ENCODE data around the gene SHISA9. TPM values are rescaled to one million over a fixed set of nuclear protein-coding genes. Genes with fewer than 3 reads are reported as not detected.

The SHISA9 gene
- total RNA-seq, 1 experiment from 2014 or later = not detected

GRCh38 chr16:13041180-13041579 is 139.8 kb downstream of the SHISA9 start:
- Histone ChIP-seq H3K4me3 (replicated peaks in 1 of 2; ENCODE audit: low read depth in 1 of 2, low read length in 2 of 2) (no peak overlapping the region), H4K20me1 (ENCODE audit: insufficient read depth) (no peaks in the 10 kb centered on the region), H3K4me1 (ENCODE audit: control insufficient read depth in 1 of 2, insufficient read depth in 2 of 2, low read length in 2 of 2) (no peaks in the 10 kb centered on the region), H3K4me2 (ENCODE audit: low read length) (no peak overlapping the region), H3K27me3 (ENCODE audit: insufficient read depth, low read length) (no peaks in the 10 kb centered on the region), H3K9ac (ENCODE audit: low read length) (no peak overlapping the region), H3K36me3 (ENCODE audit: control insufficient read depth in 1 of 2, insufficient read depth in 2 of 2, low read length in 2 of 2) (no peaks in the 10 kb centered on the region), H3K27ac (ENCODE audit: low read depth, low read length) (no peak overlapping the region), H3K79me2 (ENCODE audit: insufficient read depth, low read length) (no peaks in the 10 kb centered on the region), H3K9me2 (ENCODE audit: insufficient read depth) (no peaks in the 10 kb centered on the region), H2AFZ (ENCODE audit: low read depth, low read length, poor library complexity, severe bottlenecking) (no peak overlapping the region), H3K9me3 (ENCODE audit: control insufficient read depth in 1 of 2, insufficient read depth in 1 of 2, low read depth in 1 of 2, low read length in 2 of 2) (no peaks in the 10 kb centered on the region)
- no peak for DNase-seq (ENCODE audit: low read depth, low spot score)
- no TSS peak for BruUV-seq (replicated peaks)
- ATAC-seq = no peak
- TF ChIP-seq POLR2AphosphoS5 (IDR thresholded peaks at IDR 0.05; ENCODE audit: low read depth, low read length) (no peak), YY1 (IDR thresholded peaks at IDR 0.05; ENCODE audit: extremely low read depth, insufficient replicate concordance, low read depth, low read length) (no peak), CEBPB (IDR thresholded peaks at IDR 0.05; ENCODE audit: low read depth) (no peak)
- CTCF ChIA-PET = no interaction called here
- POLR2A ChIA-PET = no interaction called here
- intact Hi-C loops (cut with micrococcal nuclease) = no loop called here
- RAD21 ChIA-PET (ENCODE audit: low non-redundant PET in 1 of 2, low total read pairs in 2 of 2, uncharacterized antibody in 2 of 2, unreplicated experiment in 2 of 2) = no interaction called here

- no peaks in the 10 kb centered on the region for H3K9me3 ChIP-seq (ENCODE audit: control insufficient read depth in 1 of 2, insufficient read depth in 1 of 2, low read depth in 1 of 2, low read length in 2 of 2)
- no peak for TF ChIP-seq YY1 (IDR thresholded peaks at IDR 0.05; ENCODE audit: extremely low read depth, insufficient replicate concordance, low read depth, low read length)
- no peak for TF ChIP-seq POLR2A (IDR thresholded peaks at IDR 0.05; ENCODE audit: borderline replicate concordance, extremely low read depth, insufficient read depth, insufficient read length)
- TF ChIP-seq SP1 (IDR thresholded peaks at IDR 0.05; ENCODE audit: low read depth) = no peak
- no peak for TF ChIP-seq EGR1 (IDR thresholded peaks at IDR 0.05; ENCODE audit: low read depth)
- no peak for TF ChIP-seq ZBTB33 (IDR thresholded peaks at IDR 0.05; ENCODE audit: extremely low read depth, insufficient replicate concordance, low read length)
- no peak for TF ChIP-seq EZH2 (IDR thresholded peaks at IDR 0.05)
- TF ChIP-seq, protein P1, sequence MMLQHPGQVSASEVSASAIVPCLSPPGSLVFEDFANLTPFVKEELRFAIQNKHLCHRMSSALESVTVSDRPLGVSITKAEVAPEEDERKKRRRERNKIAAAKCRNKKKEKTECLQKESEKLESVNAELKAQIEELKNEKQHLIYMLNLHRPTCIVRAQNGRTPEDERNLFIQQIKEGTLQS (IDR thresholded peaks at IDR 0.05) = no peak
- TF ChIP-seq RAD21 (IDR thresholded peaks at IDR 0.05; ENCODE audit: low read depth) = no peak
- no peak for TF ChIP-seq FOSL1 (IDR thresholded peaks at IDR 0.05; ENCODE audit: low read depth)
- no peak for TF ChIP-seq POLR2AphosphoS5 (IDR thresholded peaks at IDR 0.05; ENCODE audit: low read depth, low read length)
- TF ChIP-seq ZFX (IDR thresholded peaks at IDR 0.05) = no peak
- TF ChIP-seq CBX3 (IDR thresholded peaks at IDR 0.05; ENCODE audit: low read depth) = no peak
- TF ChIP-seq JUND (IDR thresholded peaks at IDR 0.05) = no peak
- TF ChIP-seq ZNF274 (IDR thresholded peaks at IDR 0.05; ENCODE audit: low read depth, low read length) = no peak
- TF ChIP-seq EZH2phosphoT487 (IDR thresholded peaks at IDR 0.05; ENCODE audit: borderline replicate concordance) = no peak
- TF ChIP-seq SRF (IDR thresholded peaks at IDR 0.05; ENCODE audit: low read depth) = no peak
- TF ChIP-seq SIN3A (IDR thresholded peaks at IDR 0.05; ENCODE audit: low read depth) = no peak
Measured at GRCh38 chr16:13041646-13042290, 140.4 kb downstream of the SHISA9 start.

More at GRCh38 chr16:13041646-13042290, 140.4 kb downstream of the SHISA9 start:
- H2AFZ ChIP-seq (ENCODE audit: low read depth, low read length, poor library complexity, severe bottlenecking) = no peak overlapping the region
- H4K20me1 ChIP-seq (ENCODE audit: insufficient read depth) = no peaks in the 10 kb centered on the region
- intact Hi-C loops (cut with micrococcal nuclease) = no loop called here
- POLR2A ChIA-PET = no interaction called here
- no peaks in the 10 kb centered on the region for H3K27me3 ChIP-seq (ENCODE audit: insufficient read depth, low read length)
- RAD21 ChIA-PET (ENCODE audit: low non-redundant PET in 1 of 2, low total read pairs in 2 of 2, uncharacterized antibody in 2 of 2, unreplicated experiment in 2 of 2) = no interaction called here
- no peaks in the 10 kb centered on the region for H3K4me1 ChIP-seq (ENCODE audit: control insufficient read depth in 1 of 2, insufficient read depth in 2 of 2, low read length in 2 of 2)
- no peaks in the 10 kb centered on the region for H3K79me2 ChIP-seq (ENCODE audit: insufficient read depth, low read length)
- BruUV-seq (replicated peaks) = no TSS peak
- no peak overlapping the region for H3K27ac ChIP-seq (ENCODE audit: low read depth, low read length)
- H3K4me2 ChIP-seq (ENCODE audit: low read length) = no peak overlapping the region
- CTCF ChIA-PET = no interaction called here
- no peaks in the 10 kb centered on the region for H3K9me2 ChIP-seq (ENCODE audit: insufficient read depth)
- no peak overlapping the region for H3K4me3 ChIP-seq (replicated peaks in 1 of 2; ENCODE audit: low read depth in 1 of 2, low read length in 2 of 2)
- ATAC-seq (no peak), DNase-seq (ENCODE audit: low read depth, low spot score) (no peak)
- no peak overlapping the region for H3K9ac ChIP-seq (ENCODE audit: low read length)
- H3K36me3 ChIP-seq (ENCODE audit: control insufficient read depth in 1 of 2, insufficient read depth in 2 of 2, low read length in 2 of 2) = no peaks in the 10 kb centered on the region
